Brain microvascular endothelial cell (primary cell): ENCODE data around the gene LMNA.

ENCODE experiments used
- DNase-seq: peaks from one replicate; pipeline ENCODE4 v3.0.0-alpha.2; 2020
- H3K27ac ChIP-seq: fragments of 250-450 bp; sonication (Bioruptor Pico); 2 replicates; pipeline ENCODE4 v1.5.1; 2020; ENCODE audit warnings: mild to moderate bottlenecking, moderate library complexity
- H3K27me3 ChIP-seq: fragments of 250-450 bp; sonication (Bioruptor Pico); replicated peaks from 2 replicates; pipeline ENCODE4 v1.5.1; 2020; ENCODE audit warnings: mild to moderate bottlenecking
- H3K36me3 ChIP-seq: fragments of 250-450 bp; sonication (Bioruptor Pico); replicated peaks from 2 replicates; pipeline ENCODE4 v1.5.1; 2020; ENCODE audit warnings: mild to moderate bottlenecking
- H3K4me3 ChIP-seq: 2 replicates; pipeline ENCODE4 v1.5.1; 2011; ENCODE audit warnings: low read depth, mild to moderate bottlenecking, control low read depth, low read length, moderate library complexity
- CTCF ChIP-seq: IDR thresholded peaks from 2 replicates; pipeline ENCODE4 v1.5.1; 2011; ENCODE audit warnings: low read depth, mild to moderate bottlenecking, moderate library complexity, low read length, control low read depth, inconsistent platforms; ENCODE audit errors: missing control alignments
- in situ Hi-C: cut with HindIII; loops from 2 replicates; pipeline ENCODE4 v1.10.0; 2017; ENCODE audit warnings: low sequenced_read_pairs, low pct_ligation_motif_present

The LMNA gene

GRCh38 chr1:156150333-156151011, 36.0 kb downstream of the LMNA start:
- in situ Hi-C loops: no loop called here
- DNase-seq: no peak
- Histone ChIP-seq H3K27me3 (peaks cover 8% of the 10 kb centered on the region), H3K36me3 (no peaks in the 10 kb centered on the region), H3K4me3 (no peak overlapping the region), H3K27ac (no peak overlapping the region)
- no peak for TF ChIP-seq CTCF

GRCh38 chr1:156151093-156151688, 36.7 kb downstream of the LMNA start:
- no peaks in the 10 kb centered on the region for H3K36me3 ChIP-seq
- H3K27ac ChIP-seq: no peak overlapping the region
- peak; percentile 40 for DNase-seq
- in situ Hi-C loops: no loop called here
- no peak overlapping the region for H3K4me3 ChIP-seq
- TF ChIP-seq CTCF: no peak
- peaks cover 8% of the 10 kb centered on the region for H3K27me3 ChIP-seq

- no peak for TF ChIP-seq CTCF
- in situ Hi-C loops: no loop called here
- peaks cover 8% of the 10 kb centered on the region for H3K27me3 ChIP-seq
- H3K4me3 ChIP-seq: no peak overlapping the region
- no peaks in the 10 kb centered on the region for H3K36me3 ChIP-seq
- no peak overlapping the region for H3K27ac ChIP-seq
- no peak for DNase-seq
These were observed 38.1 kb downstream of the LMNA start for GRCh38 chr1:156152628-156153027.

- in situ Hi-C loops: no loop called here
- Histone ChIP-seq H3K27me3 (peaks cover 8% of the 10 kb centered on the region), H3K36me3 (no peaks in the 10 kb centered on the region), H3K27ac (no peak within 1 kb of the TSS), H3K4me3 (no peak within 1 kb of the TSS)
- TF ChIP-seq CTCF: no peak
- no peak for DNase-seq
These were observed 38.9 kb downstream of the LMNA start, which contains the start of gene SEMA4A for GRCh38 chr1:156153362-156153761. SEMA4A (plus strand) TSS chr1:156153585; CDS start chr1:156154579, 994 bp downstream.

- DNase-seq: no peak
- H3K36me3 ChIP-seq: no peaks in the 10 kb centered on the region
- no peak for TF ChIP-seq CTCF
- in situ Hi-C loops: no loop called here
- no peak overlapping the region for H3K4me3 ChIP-seq
- H3K27me3 ChIP-seq: peaks cover 8% of the 10 kb centered on the region
- H3K27ac ChIP-seq: no peak overlapping the region
These were observed 39.8 kb downstream of the LMNA start for GRCh38 chr1:156154317-156154749.
